GM18508 (cell line): Measurements from ENCODE around the gene XRCC3.

ENCODE experiments used
- ATAC-seq: cut with Tn5 transposase; IDR thresholded peaks from one replicate; pipeline ENCODE4 v1.9.1; 2021; ENCODE audit warnings: moderate number of reproducible peaks; ENCODE audit not compliant: insufficient read depth, unreplicated experiment

XRCC3 gene

GRCh38 chr14:103708750-103709187 is 6.5 kb downstream of the XRCC3 start:
- ATAC-seq = no peak

GRCh38 chr14:103707329-103708263 is 7.7 kb downstream of the XRCC3 start:
- ATAC-seq = no peak

- no peak for ATAC-seq
Observed at GRCh38 chr14:103706551-103707328, 8.5 kb downstream of the XRCC3 start.

GRCh38 chr14:103705504-103706284 is 9.6 kb downstream of the XRCC3 start:
- ATAC-seq = no peak

GRCh38 chr14:103705118-103705503 is 10.1 kb downstream of the XRCC3 start:
- no peak for ATAC-seq

- no peak for ATAC-seq
Observed at GRCh38 chr14:103704708-103705107, 10.5 kb downstream of the XRCC3 start.

- no peak for ATAC-seq
Observed at GRCh38 chr14:103703433-103704385, 11.5 kb downstream of the XRCC3 start.

- ATAC-seq = no peak
Observed at GRCh38 chr14:103702497-103703432, 12.5 kb downstream of the XRCC3 start.

- ATAC-seq = no peak
Observed at GRCh38 chr14:103702095-103702494, 13.2 kb downstream of the XRCC3 start.

- ATAC-seq = no peak
Observed at GRCh38 chr14:103700753-103701490, 14.3 kb downstream of the XRCC3 start.

GRCh38 chr14:103699901-103700752 is 15.1 kb downstream of the XRCC3 start:
- no peak for ATAC-seq

GRCh38 chr14:103699261-103699661 is 16.0 kb downstream of the XRCC3 start:
- no peak for ATAC-seq

- ATAC-seq = no peak
Observed at GRCh38 chr14:103698380-103699260, 16.6 kb downstream of the XRCC3 start.

- ATAC-seq = no peak
Observed at GRCh38 chr14:103697603-103698379, 17.5 kb downstream of the XRCC3 start.

- ATAC-seq = no peak
Observed at GRCh38 chr14:103697206-103697602, 18.0 kb downstream of the XRCC3 start.
